ENCODE measurements around the gene MRPL46. TPM values are rescaled to one million over a fixed set of nuclear protein-coding genes. Genes with fewer than 3 reads are reported as not detected.

The MRPL46 gene
- total RNA-seq, 1 donor from 2014 or later = 21.2 TPM

- Mint-ChIP-seq H3K4me1 (ENCODE audit: unreplicated experiment) (no peaks in the 10 kb centered on the region), H3K27ac (ENCODE audit: unreplicated experiment) (no peak overlapping the region), H3K4me3 (ENCODE audit: unreplicated experiment) (no peak overlapping the region), H3K27me3 (ENCODE audit: unreplicated experiment) (no peaks in the 10 kb centered on the region), H3K9me3 (ENCODE audit: unreplicated experiment) (no peaks in the 10 kb centered on the region), H3K36me3 (ENCODE audit: low read depth, unreplicated experiment) (no peaks in the 10 kb centered on the region)
- TF ChIP-seq, protein P1, sequence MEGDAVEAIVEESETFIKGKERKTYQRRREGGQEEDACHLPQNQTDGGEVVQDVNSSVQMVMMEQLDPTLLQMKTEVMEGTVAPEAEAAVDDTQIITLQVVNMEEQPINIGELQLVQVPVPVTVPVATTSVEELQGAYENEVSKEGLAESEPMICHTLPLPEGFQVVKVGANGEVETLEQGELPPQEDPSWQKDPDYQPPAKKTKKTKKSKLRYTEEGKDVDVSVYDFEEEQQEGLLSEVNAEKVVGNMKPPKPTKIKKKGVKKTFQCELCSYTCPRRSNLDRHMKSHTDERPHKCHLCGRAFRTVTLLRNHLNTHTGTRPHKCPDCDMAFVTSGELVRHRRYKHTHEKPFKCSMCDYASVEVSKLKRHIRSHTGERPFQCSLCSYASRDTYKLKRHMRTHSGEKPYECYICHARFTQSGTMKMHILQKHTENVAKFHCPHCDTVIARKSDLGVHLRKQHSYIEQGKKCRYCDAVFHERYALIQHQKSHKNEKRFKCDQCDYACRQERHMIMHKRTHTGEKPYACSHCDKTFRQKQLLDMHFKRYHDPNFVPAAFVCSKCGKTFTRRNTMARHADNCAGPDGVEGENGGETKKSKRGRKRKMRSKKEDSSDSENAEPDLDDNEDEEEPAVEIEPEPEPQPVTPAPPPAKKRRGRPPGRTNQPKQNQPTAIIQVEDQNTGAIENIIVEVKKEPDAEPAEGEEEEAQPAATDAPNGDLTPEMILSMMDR (IDR thresholded peaks at IDR 0.05; ENCODE audit: unreplicated experiment) = no peak
- no peak for DNase-seq (ENCODE audit: low spot score)
These were observed 22.1 kb upstream of the MRPL46 start for GRCh38 chr15:88489321-88489720.

DNA sequence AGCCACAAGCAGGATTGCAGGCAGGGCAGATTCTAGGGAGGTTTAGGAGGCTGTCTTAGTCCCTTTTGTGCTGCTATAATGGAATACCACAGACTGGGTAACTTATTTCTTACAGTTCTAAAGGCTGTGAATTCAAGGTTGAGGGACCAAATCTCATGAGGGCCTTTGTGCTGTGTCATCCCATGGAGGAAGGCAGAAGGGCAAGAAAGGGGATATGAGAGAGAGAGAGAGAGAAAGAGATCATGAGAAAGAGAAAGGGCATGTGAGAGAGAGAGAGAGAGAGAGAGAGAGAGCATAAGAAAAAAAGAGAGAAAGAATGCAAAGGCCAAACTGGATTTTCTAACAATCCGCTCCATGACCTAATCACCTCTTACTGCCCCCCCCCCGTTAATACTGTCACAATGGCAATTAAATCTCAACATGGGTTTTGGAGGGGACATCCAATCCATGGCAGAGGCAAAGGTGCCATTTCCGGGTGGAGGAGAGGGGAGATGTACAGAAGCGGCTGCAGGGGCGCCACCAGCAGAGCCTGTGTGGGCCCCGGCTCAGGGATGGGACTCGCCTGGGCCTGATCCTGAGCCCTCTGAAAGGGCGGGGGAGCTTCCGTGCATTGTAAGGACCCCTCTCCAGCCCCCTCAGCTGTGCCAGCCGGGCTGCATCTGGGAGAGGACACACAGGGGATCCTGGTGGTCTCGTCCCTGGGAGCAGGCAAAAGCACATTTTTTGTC is 20.8 kb upstream of the MRPL46 start:
- Mint-ChIP-seq H3K27me3 (ENCODE audit: unreplicated experiment) (no peaks in the 10 kb centered on the region), H3K27ac (ENCODE audit: unreplicated experiment) (no peak overlapping the region), H3K9me3 (ENCODE audit: unreplicated experiment) (no peaks in the 10 kb centered on the region), H3K4me3 (ENCODE audit: unreplicated experiment) (no peak overlapping the region), H3K36me3 (ENCODE audit: low read depth, unreplicated experiment) (no peaks in the 10 kb centered on the region), H3K4me1 (ENCODE audit: unreplicated experiment) (no peaks in the 10 kb centered on the region)
- no peak for DNase-seq (ENCODE audit: low spot score)
- TF ChIP-seq, protein P1 (IDR thresholded peaks at IDR 0.05; ENCODE audit: unreplicated experiment) = no peak

DNA sequence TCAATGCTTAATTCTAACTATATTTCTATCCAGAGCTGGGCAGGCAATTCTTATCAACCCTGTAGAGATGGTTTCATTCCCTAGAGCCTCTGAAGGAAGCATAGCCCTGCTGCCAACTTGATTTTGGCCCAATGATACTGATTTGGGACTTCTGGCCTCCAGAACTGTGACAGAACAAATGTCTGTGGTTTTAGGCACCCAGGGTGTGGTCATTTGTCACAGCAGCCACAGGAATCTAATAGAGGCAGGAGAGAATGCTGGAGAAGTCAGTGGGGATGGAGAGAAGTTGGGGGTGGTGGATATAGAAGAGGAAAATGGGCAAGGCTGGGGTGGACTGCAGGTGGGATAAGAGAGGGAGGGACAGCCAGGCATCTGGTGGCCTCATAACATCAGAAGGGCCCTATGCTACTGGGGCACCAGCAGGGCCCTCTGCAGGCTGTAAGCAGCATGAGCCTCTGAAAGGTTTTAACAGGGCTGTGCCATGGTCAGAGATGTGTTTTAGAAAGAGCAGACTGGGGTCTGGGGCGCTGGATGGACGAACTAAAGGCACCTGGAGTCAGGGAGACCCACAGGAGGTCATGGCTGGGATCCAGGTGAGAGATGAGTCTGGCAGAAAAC is 20.1 kb upstream of the MRPL46 start:
- no peaks in the 10 kb centered on the region for H3K36me3 Mint-ChIP-seq (ENCODE audit: low read depth, unreplicated experiment)
- no peak overlapping the region for H3K27ac Mint-ChIP-seq (ENCODE audit: unreplicated experiment)
- H3K4me1 Mint-ChIP-seq (ENCODE audit: unreplicated experiment) = peaks cover 3% of the 10 kb centered on the region
- DNase-seq (ENCODE audit: low spot score) = no peak
- TF ChIP-seq, protein P1 (IDR thresholded peaks at IDR 0.05; ENCODE audit: unreplicated experiment) = no peak
- H3K27me3 Mint-ChIP-seq (ENCODE audit: unreplicated experiment) = no peaks in the 10 kb centered on the region
- H3K4me3 Mint-ChIP-seq (ENCODE audit: unreplicated experiment) = no peak overlapping the region
- H3K9me3 Mint-ChIP-seq (ENCODE audit: unreplicated experiment) = no peaks in the 10 kb centered on the region

- DNase-seq (ENCODE audit: low spot score) = no peak
- H3K4me3 Mint-ChIP-seq (ENCODE audit: unreplicated experiment) = no peak overlapping the region
- TF ChIP-seq, protein P1 (IDR thresholded peaks at IDR 0.05; ENCODE audit: unreplicated experiment) = no peak
These were observed 17.6 kb upstream of the MRPL46 start for GRCh38 chr15:88484682-88485331.

GRCh38 chr15:88482263-88482662 is 15.1 kb upstream of the MRPL46 start:
- no peak overlapping the region for H3K4me3 Mint-ChIP-seq (ENCODE audit: unreplicated experiment)
- peaks cover 10% of the 10 kb centered on the region for H3K4me1 Mint-ChIP-seq (ENCODE audit: unreplicated experiment)
- DNase-seq (ENCODE audit: low spot score) = no peak
- no peak overlapping the region for H3K27ac Mint-ChIP-seq (ENCODE audit: unreplicated experiment)
- H3K27me3 Mint-ChIP-seq (ENCODE audit: unreplicated experiment) = peaks cover 6% of the 10 kb centered on the region
- H3K9me3 Mint-ChIP-seq (ENCODE audit: unreplicated experiment) = no peaks in the 10 kb centered on the region
- H3K36me3 Mint-ChIP-seq (ENCODE audit: low read depth, unreplicated experiment) = peaks cover 9% of the 10 kb centered on the region
- TF ChIP-seq, protein P1 (IDR thresholded peaks at IDR 0.05; ENCODE audit: unreplicated experiment) = no peak

More at GRCh38 chr15:88484682-88485331, 17.6 kb upstream of the MRPL46 start:
- Mint-ChIP-seq H3K27me3 (ENCODE audit: unreplicated experiment) (peaks cover 6% of the 10 kb centered on the region), H3K36me3 (ENCODE audit: low read depth, unreplicated experiment) (no peaks in the 10 kb centered on the region), H3K4me1 (ENCODE audit: unreplicated experiment) (peaks cover 10% of the 10 kb centered on the region), H3K9me3 (ENCODE audit: unreplicated experiment) (no peaks in the 10 kb centered on the region), H3K27ac (ENCODE audit: unreplicated experiment) (no peak overlapping the region)

Data from endothelial cell (in vitro differentiated cells).